Forelimb muscle (tissue), 1 donor: ENCODE results near the gene RNU1-2. TPM values are rescaled to one million over a fixed set of nuclear protein-coding genes. Genes with fewer than 3 reads are reported as not detected.
"Not testable (repeated sequence)": the region's sequence is repeated elsewhere in the genome, so short reads cannot be mapped to it uniquely, and the experiment has no call there.

Experiments
- DNase-seq: peaks from one replicate; pipeline ENCODE4 v3.0.0-alpha.2; 2013; ENCODE audit warnings: low read depth
- polyA plus RNA-seq: library from polyadenylated mRNA; unstranded; fragments of 120-200 nt; gene quantifications from one replicate; pipeline ENCODE4 v1.2.1, GENCODE V29; 2013; ENCODE audit not compliant: insufficient read length

The RNU1-2 gene
- polyA plus RNA-seq, 1 donor, result not detected

DNA sequence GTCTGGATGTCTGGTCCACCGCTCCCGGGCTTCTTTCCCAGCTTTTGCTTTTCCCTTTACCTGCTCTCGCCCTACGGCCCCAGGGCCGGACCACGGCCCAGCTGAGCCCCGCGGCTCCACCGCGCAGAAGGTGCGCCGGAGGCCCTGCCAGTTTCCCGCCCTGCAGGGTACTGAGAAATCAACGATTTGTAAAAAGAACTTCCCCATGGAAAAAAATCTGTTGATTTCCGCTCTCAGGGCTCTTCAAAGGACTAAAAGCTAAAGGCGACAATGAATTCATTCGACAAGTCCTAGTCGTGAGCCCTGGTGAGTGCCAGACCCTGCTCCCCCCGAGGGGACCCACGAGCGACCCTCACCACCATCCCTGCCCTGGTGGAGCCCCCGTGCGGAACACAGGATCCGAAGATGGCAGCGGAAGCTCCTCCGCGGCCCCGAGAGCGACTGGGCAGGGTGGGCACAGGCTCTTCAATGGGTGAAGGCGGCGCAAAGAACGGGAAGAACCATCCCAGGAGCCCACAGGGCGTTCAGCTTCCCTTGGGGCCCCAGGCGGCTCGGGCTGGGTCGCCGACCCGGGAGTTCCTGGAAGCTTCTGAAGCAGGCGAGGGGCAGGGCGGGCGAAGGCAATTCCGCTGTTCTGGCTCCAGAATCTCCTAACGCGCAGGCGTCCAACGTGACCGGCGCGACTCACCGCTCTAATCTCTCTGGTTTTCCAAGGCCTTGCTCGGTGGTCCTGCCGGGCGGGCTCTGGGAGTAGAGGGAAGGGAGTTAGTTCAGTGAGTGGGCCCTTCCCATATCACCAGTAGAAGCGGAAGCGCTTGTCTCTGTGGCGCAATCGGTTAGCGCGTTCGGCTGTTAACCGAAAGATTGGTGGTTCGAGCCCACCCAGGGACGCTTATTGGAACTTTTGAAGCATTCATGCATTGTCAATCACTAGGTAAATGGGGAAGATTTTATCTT lies 6.6 kb upstream of the RNU1-2 start:
- no peak for DNase-seq

DNA sequence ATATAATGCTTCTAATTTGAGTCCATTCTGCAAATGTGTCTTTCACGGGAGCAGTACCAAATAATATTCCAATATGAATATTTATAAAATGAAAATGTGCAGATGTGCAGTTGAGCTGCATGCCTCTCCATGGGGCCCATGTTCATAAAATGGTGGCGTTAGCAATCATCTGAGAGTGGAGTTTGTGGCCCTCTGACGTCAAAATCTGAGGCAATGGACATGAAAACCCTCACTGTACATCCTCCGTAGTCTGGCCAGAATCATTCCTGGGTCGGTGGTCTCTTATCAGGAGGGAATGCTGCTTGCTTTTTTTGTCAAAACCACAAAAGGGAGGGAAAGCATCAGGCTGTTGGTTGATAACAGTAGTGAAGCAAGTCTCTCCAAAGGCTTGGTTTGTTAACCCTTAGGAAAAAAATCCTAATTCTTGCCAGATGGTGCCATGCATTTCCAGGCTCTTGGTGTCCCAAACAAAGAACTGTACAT lies 5.2 kb upstream of the RNU1-2 start:
- not testable (repeated sequence) for DNase-seq

DNA sequence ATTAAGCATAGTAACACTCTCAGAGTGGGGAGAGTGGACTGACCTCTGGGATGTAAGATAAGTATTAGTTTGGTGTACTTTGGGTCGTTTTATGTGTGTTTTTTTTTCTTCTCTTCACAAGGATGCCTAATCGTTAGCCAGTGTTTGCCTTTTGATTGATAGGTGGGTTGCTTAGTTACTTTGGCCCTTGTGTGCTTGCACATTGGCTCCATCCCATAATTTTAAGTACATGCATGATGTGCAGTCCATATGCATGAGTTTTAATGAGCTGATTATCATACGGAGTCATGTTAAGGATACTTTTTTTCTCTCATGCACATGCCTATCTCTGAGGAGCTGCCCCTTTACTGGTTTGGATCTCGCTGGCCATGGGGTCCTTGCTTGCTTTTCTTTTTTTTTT lies 4.7 kb upstream of the RNU1-2 start:
- not testable (repeated sequence) for DNase-seq

DNA sequence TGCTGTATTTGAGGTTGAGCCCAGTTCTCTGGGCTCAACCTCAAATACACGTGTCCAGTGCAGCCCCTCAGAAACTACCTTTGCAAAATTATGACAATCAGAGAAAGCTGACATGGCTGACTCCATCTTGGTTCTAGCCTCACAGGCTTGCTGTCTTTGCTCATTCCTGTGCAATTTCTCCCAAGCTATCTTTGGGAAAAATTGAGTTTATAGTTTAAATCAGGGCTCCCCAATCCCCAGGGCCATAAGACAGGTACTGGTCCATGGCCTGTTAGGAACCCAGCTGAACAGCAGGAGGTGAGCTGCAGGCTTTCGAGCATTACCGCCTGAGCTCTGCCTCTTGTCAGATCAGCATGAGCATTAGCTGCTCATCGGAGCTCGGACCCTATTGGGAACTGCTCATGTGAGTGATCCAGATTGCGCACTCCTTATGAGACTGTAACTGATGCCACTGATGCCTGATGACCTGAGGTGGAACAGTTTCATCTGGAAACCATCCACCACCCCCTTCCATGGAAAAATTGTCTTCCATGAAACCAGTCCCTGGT lies 2.7 kb upstream of the RNU1-2 start:
- not testable (repeated sequence) for DNase-seq

DNA sequence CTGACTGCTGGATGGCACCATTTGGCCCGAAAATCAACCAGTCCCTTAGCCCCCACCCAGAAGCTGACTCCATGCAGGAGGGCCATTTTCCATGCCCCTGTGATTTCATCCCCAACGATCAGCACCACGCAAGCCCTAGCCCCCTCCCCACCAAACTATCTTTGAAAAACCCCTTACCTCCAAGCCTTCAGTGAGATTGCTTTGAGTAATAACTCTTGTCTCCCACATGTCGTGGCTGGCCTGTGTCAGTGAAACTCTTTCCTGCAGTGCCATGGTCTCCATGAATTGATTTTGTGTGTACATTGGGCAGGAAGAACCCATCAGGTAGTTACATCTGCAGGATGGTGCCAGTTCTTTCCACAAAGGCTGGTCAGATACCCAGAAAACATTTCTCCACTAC lies 2.0 kb upstream of the RNU1-2 start:
- not testable (repeated sequence) for DNase-seq

DNA sequence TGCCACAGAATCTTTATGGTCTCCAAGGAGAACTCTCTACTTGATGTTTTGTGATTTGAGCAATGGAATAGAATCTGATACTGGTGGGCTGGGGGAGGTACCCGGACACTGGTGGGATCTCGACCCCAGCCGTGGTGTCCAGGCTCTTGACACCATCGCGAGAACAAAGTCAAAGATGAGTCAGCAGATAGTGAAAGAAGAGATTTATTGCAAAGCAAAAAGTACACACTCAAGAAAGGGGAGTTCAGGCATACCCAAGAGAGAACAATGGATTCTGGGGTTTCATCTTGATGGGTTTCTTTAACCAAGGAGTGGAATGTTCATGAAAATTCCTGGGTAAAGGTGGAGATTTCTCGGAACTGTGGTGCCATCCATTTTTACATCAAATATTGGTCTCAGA lies 1.4 kb upstream of the RNU1-2 start:
- not testable (repeated sequence) for DNase-seq

DNA sequence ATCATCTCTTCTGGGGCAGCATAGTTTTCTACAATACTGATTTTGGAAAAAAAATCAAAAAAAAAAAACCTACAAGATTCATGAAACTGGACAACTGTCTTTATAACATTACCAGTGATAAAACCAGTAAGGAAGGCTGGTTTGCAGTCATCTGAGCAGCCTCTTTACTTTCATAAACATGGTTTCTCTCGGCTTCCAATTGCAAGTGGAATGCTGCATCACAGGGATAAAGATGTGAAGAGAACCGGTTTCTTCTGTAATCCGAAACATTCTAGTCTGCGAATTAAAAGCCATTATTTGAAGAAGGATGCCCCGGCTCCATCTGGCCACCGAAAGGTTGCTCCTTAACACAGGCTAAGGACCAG lies 565 bp upstream of the RNU1-2 start:
- DNase-seq, result not testable (repeated sequence)

DNA sequence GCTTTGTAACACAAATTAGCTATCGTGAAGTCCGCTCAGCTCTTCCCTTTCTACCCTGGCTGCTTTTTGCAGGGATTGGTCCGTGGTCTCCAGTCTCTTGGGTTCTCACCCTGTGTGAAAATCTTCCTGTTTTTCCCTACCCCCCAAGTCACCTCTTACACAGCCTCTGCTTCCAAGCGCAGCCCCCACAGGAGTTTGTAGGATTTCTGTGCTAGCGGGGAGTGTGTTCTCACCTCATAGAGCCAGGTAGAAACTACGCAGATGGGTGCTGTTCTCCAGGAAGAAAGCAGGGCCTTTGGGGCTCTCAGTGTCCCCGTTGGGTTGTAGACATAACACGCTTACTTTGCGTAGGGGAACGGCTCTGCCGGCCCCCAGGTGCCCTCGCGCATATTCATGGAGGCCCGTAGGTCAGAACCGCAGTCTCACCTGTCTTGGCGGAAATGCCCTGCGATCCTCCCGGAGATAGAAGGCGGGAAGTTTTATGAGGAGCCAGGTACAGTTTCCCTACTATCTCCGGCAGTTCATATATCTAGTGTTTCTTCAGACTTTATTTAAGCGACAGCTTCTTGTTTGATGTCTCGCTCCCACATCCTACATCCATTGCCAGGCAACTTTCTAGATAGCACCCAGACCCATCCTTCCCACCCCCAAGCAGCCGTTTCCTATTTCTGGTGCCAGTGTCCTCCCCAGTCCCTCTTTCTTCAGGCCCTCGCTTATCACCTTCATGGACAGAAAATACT lies 706 bp downstream of the RNU1-2 start:
- DNase-seq, result not testable (repeated sequence)

DNA sequence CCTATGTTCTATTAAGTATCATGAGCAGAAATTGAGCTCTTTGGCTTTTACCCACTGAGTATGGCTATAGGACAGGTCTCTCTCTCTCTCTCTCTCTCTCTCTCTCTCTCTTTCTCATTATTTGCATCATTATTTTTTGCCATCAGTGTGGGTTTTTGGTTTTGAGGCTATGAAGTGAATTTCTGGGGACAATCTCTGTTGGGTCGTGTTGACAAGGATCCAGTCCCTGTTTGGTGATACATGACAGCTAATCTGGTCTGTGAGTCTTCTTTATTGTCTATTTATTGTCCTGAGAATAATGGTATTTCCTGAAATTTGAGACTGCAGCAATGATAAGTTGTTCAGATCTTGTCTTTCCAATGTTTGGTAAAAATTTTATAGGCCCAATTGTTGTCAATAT lies 1.9 kb downstream of the RNU1-2 start:
- DNase-seq, result not testable (repeated sequence)

DNA sequence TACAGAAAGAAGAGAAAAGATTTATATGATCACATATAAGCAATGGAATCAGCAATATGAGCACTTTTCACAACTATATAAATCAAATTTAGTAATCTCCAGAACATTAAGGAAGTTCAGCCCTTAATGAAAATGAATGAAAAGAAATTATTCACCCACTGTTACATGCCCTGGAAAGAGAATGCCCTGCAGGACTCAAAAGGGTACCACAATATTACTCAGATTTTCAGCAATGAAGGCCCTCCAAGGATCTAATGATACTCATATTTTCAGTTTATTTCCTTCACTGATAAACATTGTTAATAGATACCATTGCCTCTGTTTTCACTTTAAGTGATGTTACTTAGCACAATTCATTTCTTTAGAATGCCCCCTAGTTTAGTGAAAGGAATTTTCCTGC lies 2.5 kb downstream of the RNU1-2 start:
- not testable (repeated sequence) for DNase-seq

DNA sequence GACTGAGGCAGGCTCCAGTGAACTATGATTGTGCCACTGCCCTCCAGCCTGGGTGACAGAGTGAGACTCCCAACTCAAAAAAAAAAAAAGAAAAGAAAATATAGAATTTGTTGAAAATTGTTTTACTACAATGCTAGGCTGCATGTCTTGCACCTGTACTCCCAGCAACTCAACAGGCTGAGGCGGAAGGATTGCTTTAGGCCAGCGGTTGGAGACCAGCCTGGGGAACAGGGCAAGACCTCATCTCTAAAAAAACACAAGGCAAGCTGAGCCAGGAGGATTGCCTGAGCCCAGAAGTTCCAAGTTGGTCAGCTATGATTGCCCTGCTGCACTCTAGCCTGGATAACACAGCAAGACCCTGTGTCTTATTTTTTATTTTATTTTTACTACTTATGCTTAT lies 3.2 kb downstream of the RNU1-2 start:
- DNase-seq, result not testable (repeated sequence)

DNA sequence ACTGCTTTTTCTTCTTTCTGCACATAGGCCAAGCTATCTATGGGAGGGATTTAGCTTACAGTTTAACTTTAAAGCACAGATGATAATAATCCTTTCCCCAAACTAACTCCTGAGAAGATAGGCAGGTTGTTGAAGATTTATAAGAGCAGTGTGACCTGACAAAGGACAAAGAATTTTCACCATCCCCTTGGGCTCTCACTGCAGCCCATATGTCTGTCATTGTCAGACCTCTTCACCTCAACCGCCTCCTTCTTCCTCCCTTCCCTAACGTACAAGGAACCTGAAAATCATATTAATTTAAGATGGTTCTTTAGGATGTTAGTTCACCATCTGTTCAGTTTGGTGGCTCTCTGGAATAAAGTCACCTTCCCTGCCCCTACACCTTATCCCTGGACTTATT lies 5.0 kb downstream of the RNU1-2 start:
- DNase-seq, result no peak

DNA sequence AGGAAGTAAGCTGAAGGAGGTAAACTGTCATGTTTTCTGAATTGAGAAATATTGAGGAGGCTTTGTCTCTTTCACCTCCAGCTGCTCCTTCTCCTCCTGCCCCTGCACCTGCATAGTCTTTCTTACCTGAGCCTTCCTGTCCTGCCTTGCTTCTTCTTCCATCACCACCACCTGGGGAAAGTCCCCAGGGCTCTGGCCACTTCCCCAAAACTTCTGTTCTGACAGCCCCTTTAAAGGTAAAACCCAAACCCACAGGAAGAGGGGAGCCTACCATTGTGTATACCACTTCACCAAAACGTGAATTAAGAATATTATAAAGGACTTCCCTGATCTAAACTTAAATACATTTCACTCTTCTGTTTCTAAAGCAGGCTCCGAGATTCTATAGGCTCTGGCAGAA lies 5.6 kb downstream of the RNU1-2 start:
- not testable (repeated sequence) for DNase-seq

DNA sequence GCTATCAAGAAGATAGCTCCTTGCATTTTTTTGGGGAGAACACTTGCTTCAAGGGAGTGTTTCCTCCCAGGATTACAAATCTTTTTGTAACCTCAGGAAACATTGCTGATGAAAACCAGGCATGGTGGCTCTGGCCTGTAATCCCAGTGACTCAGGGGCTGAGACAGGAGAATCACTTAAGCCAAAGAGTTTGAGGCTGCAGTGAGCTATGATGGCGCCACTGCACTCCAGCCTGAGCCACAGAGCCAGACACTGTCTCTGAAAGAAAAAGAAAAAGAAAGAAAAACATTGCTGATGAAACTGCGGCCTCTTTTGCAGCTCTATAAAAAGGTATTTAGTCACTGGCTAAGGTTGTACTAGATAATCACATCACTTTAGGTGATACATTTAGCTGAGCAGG lies 7.3 kb downstream of the RNU1-2 start:
- no peak for DNase-seq

DNA sequence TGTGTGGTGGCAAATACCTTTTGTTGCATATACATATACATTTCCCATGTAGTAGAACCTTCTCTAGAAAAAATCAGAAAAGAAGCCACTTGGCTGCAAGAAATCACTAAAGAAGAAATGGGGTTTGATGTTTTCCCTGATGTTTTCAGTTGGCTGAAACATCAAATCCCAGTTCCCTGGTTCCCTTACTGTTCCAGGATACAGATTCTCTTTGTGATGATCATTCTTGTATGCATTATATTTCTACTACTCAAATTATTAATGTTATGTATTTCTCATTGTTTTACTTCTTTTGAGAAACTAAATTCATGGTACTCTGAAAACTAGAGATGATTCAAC lies 7.6 kb downstream of the RNU1-2 start:
- no peak for DNase-seq

DNA sequence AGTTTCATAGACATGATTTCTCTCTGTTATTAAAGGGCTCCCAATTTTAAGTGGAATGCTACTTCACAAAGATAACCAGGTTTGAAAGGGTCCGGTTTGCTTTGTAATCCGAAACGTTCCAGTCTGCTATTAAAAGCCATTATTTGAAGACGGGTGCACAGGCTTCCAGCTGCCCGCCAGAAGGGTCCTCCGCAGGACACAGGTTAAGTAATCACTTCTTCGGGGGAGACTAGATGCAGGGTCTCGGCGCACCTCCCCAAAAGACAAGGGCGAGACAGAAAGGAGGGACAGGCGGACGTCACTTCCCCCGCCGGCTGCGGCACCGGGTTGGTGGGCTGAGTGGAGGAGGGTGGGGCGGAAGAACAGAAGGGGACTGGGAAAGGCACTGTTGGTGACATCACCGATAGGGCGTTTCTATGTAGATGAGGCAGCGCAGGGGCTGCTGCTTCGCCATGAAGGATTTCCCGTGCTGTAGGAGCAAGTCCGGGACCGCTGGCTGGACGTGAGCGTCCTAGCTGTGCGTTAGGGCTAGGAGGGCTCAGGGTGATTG lies 8.9 kb downstream of the RNU1-2 start:
- peak; percentile 99 for DNase-seq

DNA sequence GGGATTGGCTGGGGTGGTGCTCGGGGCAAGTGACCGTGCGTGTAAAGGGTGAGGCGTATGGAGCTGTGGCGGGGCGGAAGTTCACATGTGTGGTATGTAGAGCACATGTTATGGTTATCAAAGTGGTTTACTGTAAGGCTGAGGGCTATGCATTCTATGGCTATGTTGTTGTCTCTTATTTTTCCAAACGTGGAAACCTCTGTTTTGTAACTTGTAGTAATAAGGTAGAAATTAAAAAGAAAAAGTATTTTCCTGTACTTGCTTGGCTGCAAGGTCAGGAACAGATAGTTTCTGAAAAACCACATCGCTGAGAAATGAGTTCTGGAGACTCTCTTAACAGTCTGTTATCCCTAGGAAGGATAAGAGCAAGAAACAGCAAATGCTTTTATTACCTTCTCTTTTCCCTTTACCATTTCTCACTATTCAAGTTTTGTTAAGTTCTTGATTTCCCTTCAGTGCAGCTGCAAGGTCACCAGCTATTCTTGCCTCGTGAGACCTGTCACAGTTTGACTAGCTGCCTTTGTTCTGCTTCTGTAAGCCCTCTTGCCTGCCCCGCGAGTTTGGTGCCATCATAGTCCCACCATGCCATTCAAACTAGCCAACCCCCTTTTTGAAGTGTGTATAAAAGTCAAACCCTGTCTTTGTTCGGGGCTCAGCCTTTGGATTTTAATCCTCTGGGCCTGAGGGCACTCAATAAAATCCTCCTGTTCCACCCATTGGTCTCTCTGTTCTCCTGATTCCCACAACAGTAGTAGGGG lies 9.5 kb downstream of the RNU1-2 start:
- DNase-seq, result peak; percentile 78

DNA sequence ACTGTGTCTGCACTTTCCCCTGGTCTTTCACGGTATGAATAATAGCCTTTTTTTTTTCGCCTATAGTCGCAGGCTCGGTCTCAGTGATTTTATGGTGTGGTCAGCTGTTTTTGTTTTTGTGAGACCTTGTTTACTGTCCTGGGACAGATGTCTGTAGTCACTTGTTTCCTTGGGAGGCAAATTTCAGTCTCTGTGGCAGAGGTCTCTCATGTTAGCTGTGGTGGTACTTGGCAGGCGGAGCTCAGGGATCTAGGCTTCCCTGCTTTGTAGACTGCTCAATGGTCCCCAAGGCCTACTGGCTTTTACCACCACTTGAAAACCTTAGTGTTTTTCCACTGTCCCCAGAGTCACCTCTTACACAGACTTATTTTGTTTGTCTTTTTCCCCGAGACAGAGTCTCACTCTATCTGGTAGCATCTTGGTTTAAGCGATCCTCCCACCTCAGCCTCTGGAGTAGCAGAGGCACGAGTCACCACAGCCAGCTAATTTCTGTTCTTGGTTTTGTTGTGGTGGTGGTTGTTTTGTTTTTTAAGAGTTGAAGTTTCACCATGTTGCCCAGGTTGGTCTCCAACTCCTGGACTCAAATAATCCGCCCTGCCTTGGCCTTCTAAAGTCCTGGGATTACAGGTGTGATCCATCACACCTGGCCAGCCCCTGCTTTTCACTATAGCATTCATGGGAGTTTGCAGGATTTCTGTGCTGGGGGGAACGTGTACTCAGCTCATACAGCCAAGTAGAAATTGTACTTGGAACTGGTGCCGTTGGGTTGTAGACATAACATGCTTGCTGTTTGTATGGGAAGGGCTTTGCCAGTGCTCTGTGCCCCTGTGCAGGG lies 10.3 kb downstream of the RNU1-2 start:
- DNase-seq, result no peak

DNA sequence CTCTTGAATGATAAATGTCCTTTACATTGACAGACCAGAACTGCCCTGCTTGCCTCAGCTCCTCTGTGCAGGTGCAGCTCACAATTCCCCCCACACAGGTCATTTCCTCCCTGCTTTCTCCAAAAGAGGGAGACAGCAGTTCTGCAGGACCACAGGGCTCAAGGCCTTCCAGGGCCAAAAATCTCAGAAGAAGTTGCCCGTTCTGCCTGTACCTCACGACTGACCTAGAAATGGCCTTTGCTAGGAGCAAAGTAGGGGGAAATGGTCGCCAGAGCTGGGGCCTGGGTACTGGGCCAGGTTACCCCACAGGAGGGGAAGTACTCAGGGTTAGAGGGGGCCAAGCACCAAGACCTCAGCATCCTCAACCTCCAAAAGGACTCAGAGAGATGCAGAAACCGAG lies 11.1 kb downstream of the RNU1-2 start:
- no peak for DNase-seq
